Testis (tissue), 3 donors: ENCODE results near the gene DAPL1. TPM values are rescaled to one million over a fixed set of nuclear protein-coding genes. Genes with fewer than 3 reads are reported as not detected.

Experiments used
- DNase-seq: peaks from one replicate; pipeline ENCODE4 v3.0.0-alpha.2; 2019
- H3K27ac ChIP-seq, 2 donors: fragments of 200-600 bp; sonication (generic); one replicate each; pipeline ENCODE4 v1.5.1; 2019
- H3K27me3 ChIP-seq: fragments of 200-600 bp; sonication (generic); one replicate; pipeline ENCODE4 v1.5.1; 2019
- H3K36me3 ChIP-seq: fragments of 200-600 bp; sonication (generic); one replicate; pipeline ENCODE4 v1.5.1; 2017; ENCODE audit warnings: low read depth; ENCODE audit errors: missing control alignments
- H3K4me1 ChIP-seq: fragments of 200-600 bp; sonication (generic); one replicate; pipeline ENCODE4 v1.5.1; 2019
- H3K4me3 ChIP-seq, 2 donors: fragments of 200-600 bp; sonication (generic); one replicate each; pipeline ENCODE4 v1.5.1; 2017 to 2019
- H3K9me3 ChIP-seq: fragments of 200-600 bp; sonication (generic); one replicate; pipeline ENCODE4 v1.5.1; 2017
- CTCF ChIP-seq, 3 experiments: fragments of 450-650 bp in 2 of 3; fragments of 200-600 bp in 1 of 3; sonication (generic) in 1 of 3; IDR thresholded peaks; one replicate each; pipeline ENCODE4 v1.5.1; 2016 to 2019; ENCODE audit warnings: antibody characterized with exemption in 3 of 3, mild to moderate bottlenecking in 2 of 3, moderate library complexity in 1 of 3
- POLR2A ChIP-seq: fragments of 450-650 bp; IDR thresholded peaks from one replicate; pipeline ENCODE4 v1.6.1; 2017; ENCODE audit warnings: antibody characterized with exemption, mild to moderate bottlenecking, moderate library complexity
- WGBS, 2 donors: methylation state at CpG; one replicate each; pipeline ENCODE4 v1.1.5; 2018; 5-methylcytosine and 5-hydroxymethylcytosine counted together
- intact Hi-C: fragments of 100-400 bp; cut with DNase I; formaldehyde crosslinking; loops from one replicate; pipeline ENCODE4 v1.15.1; 2023; ENCODE audit warnings: low total_unique reads
- polyA plus RNA-seq: library from polyadenylated mRNA; stranded (reverse); fragments of 350-450 nt; fragmentation: Illumina TruSeq; extraction: RNeasy Lipid Tissue Mini Kit (QIAGEN cat#74804); gene quantifications from one replicate; pipeline ENCODE4 v1.2.3, GENCODE V29; 2014; ENCODE audit warnings: low read depth, low replicate concordance; ENCODE audit not compliant: insufficient read depth
- total RNA-seq, 2 donors: library from RNA; depleted of rRNA; stranded (reverse); fragments of >200 nt; gene quantifications; one replicate each; pipeline ENCODE4 v1.2.3, GENCODE V29; 2016

Gene DAPL1
- total and polyA plus RNA-seq, 3 donors from 2014 or later: 4.2 to 4.4 TPM; not detected in 1

- Histone ChIP-seq H3K9me3 (no peaks in the 10 kb centered on the region), H3K36me3 (no peaks in the 10 kb centered on the region), H3K27ac (no peak overlapping the region), H3K4me1 (no peaks in the 10 kb centered on the region), H3K27me3 (no peaks in the 10 kb centered on the region), H3K4me3 (no peak overlapping the region)
- WGBS, 2 donors: 48 to 51% methylated on average over 6 of the region's 6 CpGs
- DNase-seq: no peak
- TF ChIP-seq POLR2A: no peak
- TF ChIP-seq CTCF (IDR thresholded peaks at IDR 0.05): no peak
- intact Hi-C loops: no loop called here
Observed at GRCh38 chr2:158810731-158811460, 15.8 kb downstream of the DAPL1 start.

DNA sequence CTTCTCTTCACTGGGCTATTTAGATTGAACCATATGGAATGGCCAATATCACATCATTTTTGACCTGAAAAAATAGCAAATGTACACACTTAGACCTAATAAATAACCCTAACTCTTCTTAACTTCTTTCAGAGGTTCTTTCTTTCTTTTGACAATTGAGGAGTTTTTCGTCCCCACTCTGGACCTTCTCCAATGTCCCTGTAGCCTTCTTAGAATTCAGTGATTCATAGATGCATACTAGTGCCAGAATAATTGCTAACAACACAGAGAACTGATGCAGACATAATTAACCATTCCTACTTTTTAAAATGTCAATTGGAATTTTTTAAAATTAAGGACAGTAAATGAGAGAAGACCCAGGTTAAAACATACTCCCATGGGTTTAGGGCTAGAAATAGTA is 20.0 kb downstream of the DAPL1 start:
- intact Hi-C loops: no loop called here
- Histone ChIP-seq H3K9me3 (no peaks in the 10 kb centered on the region), H3K27ac (no peak overlapping the region), H3K4me3 (no peak overlapping the region), H3K4me1 (no peaks in the 10 kb centered on the region), H3K27me3 (no peaks in the 10 kb centered on the region), H3K36me3 (no peaks in the 10 kb centered on the region)
- WGBS, 2 donors: 89 to 90% methylated on average over 1 of the region's 1 CpG
- TF ChIP-seq POLR2A (no peak), CTCF (IDR thresholded peaks at IDR 0.05) (no peak)
- DNase-seq: no peak

- Histone ChIP-seq H3K27ac (no peak overlapping the region), H3K36me3 (no peaks in the 10 kb centered on the region), H3K9me3 (no peaks in the 10 kb centered on the region), H3K27me3 (no peaks in the 10 kb centered on the region), H3K4me3 (no peak overlapping the region), H3K4me1 (no peaks in the 10 kb centered on the region)
- 67 to 84% methylated on average over 5 of the region's 5 CpGs for WGBS, 2 donors
- intact Hi-C loops: no loop called here
- no peak for TF ChIP-seq CTCF (IDR thresholded peaks at IDR 0.05)
- no peak for TF ChIP-seq POLR2A
- DNase-seq: no peak
Observed at GRCh38 chr2:158815658-158816057, 20.5 kb downstream of the DAPL1 start.

- intact Hi-C loops: no loop called here
- no peak for TF ChIP-seq POLR2A
- TF ChIP-seq CTCF (IDR thresholded peaks at IDR 0.05): no peak
- Histone ChIP-seq H3K27ac (no peak overlapping the region), H3K4me3 (no peak overlapping the region), H3K9me3 (no peaks in the 10 kb centered on the region), H3K27me3 (no peaks in the 10 kb centered on the region), H3K4me1 (no peaks in the 10 kb centered on the region), H3K36me3 (no peaks in the 10 kb centered on the region)
- WGBS, 2 donors: 72 to 76% methylated on average over 3 of the region's 3 CpGs
- no peak for DNase-seq
Observed at GRCh38 chr2:158817588-158817987, 22.5 kb downstream of the DAPL1 start.

DNA sequence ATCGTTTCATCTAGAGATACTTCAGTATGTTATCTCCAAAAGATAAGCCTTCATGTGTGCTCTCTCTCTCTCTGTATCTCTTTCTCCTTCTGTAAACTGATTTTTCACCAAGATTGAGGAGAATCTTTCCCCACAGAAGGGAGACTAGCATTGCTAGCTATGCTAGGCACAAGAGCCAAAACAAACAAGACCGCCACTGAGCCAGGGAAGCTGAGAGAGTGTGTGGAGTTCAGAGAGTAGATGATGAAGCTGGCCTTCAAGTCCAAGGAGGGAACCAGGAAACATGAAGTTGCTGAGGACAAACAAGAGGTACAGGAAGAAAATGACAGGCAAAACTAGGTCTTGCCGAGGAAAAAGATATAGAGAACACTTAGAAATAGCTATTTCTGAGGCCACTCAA is 23.4 kb downstream of the DAPL1 start:
- no peaks in the 10 kb centered on the region for H3K27me3 ChIP-seq
- H3K9me3 ChIP-seq: no peaks in the 10 kb centered on the region
- no peaks in the 10 kb centered on the region for H3K4me1 ChIP-seq
- no peak overlapping the region for H3K27ac ChIP-seq
- peak; percentile 26 for DNase-seq
- H3K36me3 ChIP-seq: no peaks in the 10 kb centered on the region
- 57 to 61% methylated on average over 3 of the region's 3 CpGs for WGBS, 2 donors
- intact Hi-C loops: no loop called here
- no peak for TF ChIP-seq CTCF (IDR thresholded peaks at IDR 0.05)
- TF ChIP-seq POLR2A: no peak
- no peak overlapping the region for H3K4me3 ChIP-seq
